GM21576 (cell line): ENCODE results near the gene CDYL.

Source experiments
- ATAC-seq: cut with Tn5 transposase; IDR thresholded peaks from one replicate; pipeline ENCODE4 v1.9.1; 2021; ENCODE audit warnings: mild to moderate bottlenecking, moderate library complexity; ENCODE audit not compliant: unreplicated experiment

CDYL gene

GRCh38 chr6:4903751-4904370 is 127.7 kb downstream of the CDYL start:
- no peak for ATAC-seq

GRCh38 chr6:4904461-4905025 is 128.3 kb downstream of the CDYL start:
- ATAC-seq = no peak

GRCh38 chr6:4905826-4906225 is 129.6 kb downstream of the CDYL start:
- no peak for ATAC-seq

GRCh38 chr6:4906293-4907276 is 130.4 kb downstream of the CDYL start:
- ATAC-seq = peak; percentile 45

- no peak for ATAC-seq
Measured at GRCh38 chr6:4907602-4908001, 131.4 kb downstream of the CDYL start.

GRCh38 chr6:4908062-4908461 is 131.9 kb downstream of the CDYL start:
- no peak for ATAC-seq

GRCh38 chr6:4909063-4909706 is 133.0 kb downstream of the CDYL start:
- no peak for ATAC-seq

GRCh38 chr6:4910037-4910760 is 134.0 kb downstream of the CDYL start:
- no peak for ATAC-seq

- ATAC-seq = no peak
Measured at GRCh38 chr6:4912559-4912958, 136.4 kb downstream of the CDYL start.

- ATAC-seq = no peak
Measured at GRCh38 chr6:4913705-4914419, 137.7 kb downstream of the CDYL start.

- no peak for ATAC-seq
Measured at GRCh38 chr6:4914420-4915159, 138.4 kb downstream of the CDYL start.

- ATAC-seq = no peak
Measured at GRCh38 chr6:4916954-4917561, 140.9 kb downstream of the CDYL start.

- ATAC-seq = no peak
Measured at GRCh38 chr6:4920914-4921410, 144.8 kb downstream of the CDYL start.

GRCh38 chr6:4922488-4923037 is 146.4 kb downstream of the CDYL start:
- no peak for ATAC-seq

- no peak for ATAC-seq
Measured at GRCh38 chr6:4923081-4923480, 146.9 kb downstream of the CDYL start.

GRCh38 chr6:4924661-4925271 is 148.6 kb downstream of the CDYL start:
- no peak for ATAC-seq

GRCh38 chr6:4925580-4925979 is 149.4 kb downstream of the CDYL start:
- no peak for ATAC-seq

- no peak for ATAC-seq
Measured at GRCh38 chr6:4928426-4928825, 152.2 kb downstream of the CDYL start.
